K562 (cell line): ENCODE measurements around the gene TFAP2A. TPM values are rescaled to one million over a fixed set of nuclear protein-coding genes. Genes with fewer than 3 reads are reported as not detected.

Experiments used
- ARNT ChIP-seq, 2 experiments: fragments of 450-650 bp; IDR thresholded peaks; 2 replicates each; pipeline ENCODE4 v1.6.1; 2016; ENCODE audit warnings: mild to moderate bottlenecking in 1 of 2
- ELK1 ChIP-seq: sonication (generic); formaldehyde crosslinking; IDR thresholded peaks from 2 replicates; pipeline ENCODE4 v1.8.1; 2022; ENCODE audit warnings: missing genetic modification reagents
- IFI16 ChIP-seq: fragments of 250-450 bp; sonication (Bioruptor Pico); IDR thresholded peaks from 2 replicates; pipeline ENCODE4 v2.1.2; 2022; ENCODE audit warnings: mild to moderate bottlenecking, inconsistent platforms
- ZNF609 ChIP-seq: sonication (generic); formaldehyde crosslinking; IDR thresholded peaks from 2 replicates; pipeline ENCODE4 v1.8.1; 2023; ENCODE audit warnings: missing genetic modification reagents, mild to moderate bottlenecking, borderline replicate concordance
- polyA plus RNA-seq, 8 experiments: library from polyadenylated mRNA; depleted of rRNA in 4 of 8; stranded (reverse) in 5 of 8; unstranded in 3 of 8; fragments of >200 nt; fragmentation: Nextera tagmentation in 2 of 8; fragmentation: Illumina TruSeq in 1 of 8; extraction: Ambion mirVana in 2 of 8; extraction: Trizol in 1 of 8; gene quantifications; 2 replicates each; pipeline versions ENCODE4 v1.2.1 to v1.2.3, GENCODE V29; 2011 to 2014; ENCODE audit warnings: inconsistent platforms in 1 of 8, missing spikeins in 1 of 8
- total RNA-seq, 7 experiments: library from RNA; depleted of rRNA in 6 of 7; stranded (reverse); fragments of >200 nt in 6 of 7; fragmentation: Illumina TruSeq in 2 of 7; extraction: Trizol in 2 of 7; gene quantifications; 2 replicates each; pipeline versions ENCODE4 v1.2.1 to v1.2.3, GENCODE V29; 2011 to 2021; ENCODE audit warnings: low replicate concordance in 1 of 7

Gene TFAP2A
- total and polyA plus RNA-seq, 9 of the 15 experiments (the other 6 are each of a cell fraction or from before 2014, with no cell fraction given) = 0.14 to 0.53 (median 0.19) TPM; not detected in 1

GRCh38 chr6:10412461-10413261 lies 2.2 kb downstream of the TFAP2A start (continued):
- TF ChIP-seq ZNF609 (CRISPR knock-in tag) = no peak
- TF ChIP-seq IFI16 (CRISPR knock-in tag) = no peak
- TF ChIP-seq ELK1 (CRISPR knock-in tag) = no peak
- no peak for TF ChIP-seq ARNT (IDR thresholded peaks at IDR 0.05)
